ENCODE measurements around the gene ZNF420.
A peak's percentile ranks its signal among the peaks of the same experiment; 100 is the strongest.

The ZNF420 gene

GRCh38 chr19:37136111-37136510 lies 57.9 kb downstream of the ZNF420 start:
- no peaks in the 10 kb centered on the region for H3K27me3 ChIP-seq (ENCODE audit: control insufficient read depth, insufficient read depth, low read length)
- no peak overlapping the region for H3K27ac ChIP-seq (ENCODE audit: low read depth, low read length)
- H3K9me3 ChIP-seq (ENCODE audit: control insufficient read depth, insufficient read depth, low read length), result peaks cover 91% of the 10 kb centered on the region
- H3K4me3 ChIP-seq (ENCODE audit: low read depth, low read length), result no peak overlapping the region
- H3K4me1 ChIP-seq (ENCODE audit: control insufficient read depth, insufficient read depth, low read length), result no peaks in the 10 kb centered on the region
- H3K36me3 ChIP-seq (ENCODE audit: control insufficient read depth, insufficient read depth, low read length), result no peaks in the 10 kb centered on the region
- no peak overlapping the region for H3K9ac ChIP-seq (ENCODE audit: low read depth, low read length)

GRCh38 chr19:37148214-37148613 lies 70.0 kb downstream of the ZNF420 start:
- Histone ChIP-seq H3K36me3 (ENCODE audit: control insufficient read depth, insufficient read depth, low read length) (peaks cover 17% of the 10 kb centered on the region), H3K9ac (ENCODE audit: low read depth, low read length) (no peak overlapping the region), H3K27ac (ENCODE audit: low read depth, low read length) (no peak overlapping the region), H3K9me3 (ENCODE audit: control insufficient read depth, insufficient read depth, low read length) (peaks cover 81% of the 10 kb centered on the region), H3K4me1 (ENCODE audit: control insufficient read depth, insufficient read depth, low read length) (no peaks in the 10 kb centered on the region), H3K4me3 (ENCODE audit: low read depth, low read length) (no peak overlapping the region; the same call in 1 of the 2 replicates), H3K27me3 (ENCODE audit: control insufficient read depth, insufficient read depth, low read length) (no peaks in the 10 kb centered on the region)

- no peaks in the 10 kb centered on the region for H3K4me1 ChIP-seq (ENCODE audit: control insufficient read depth, insufficient read depth, low read length)
- no peak overlapping the region for H3K27ac ChIP-seq (ENCODE audit: low read depth, low read length)
- peaks cover 81% of the 10 kb centered on the region for H3K9me3 ChIP-seq (ENCODE audit: control insufficient read depth, insufficient read depth, low read length)
- peaks cover 36% of the 10 kb centered on the region for H3K36me3 ChIP-seq (ENCODE audit: control insufficient read depth, insufficient read depth, low read length)
- no peak overlapping the region for H3K9ac ChIP-seq (ENCODE audit: low read depth, low read length)
- H3K4me3 ChIP-seq (ENCODE audit: low read depth, low read length), result no peak overlapping the region
- H3K27me3 ChIP-seq (ENCODE audit: control insufficient read depth, insufficient read depth, low read length), result no peaks in the 10 kb centered on the region
These were observed 81.9 kb downstream of the ZNF420 start for GRCh38 chr19:37160153-37160552.

- no peaks in the 10 kb centered on the region for H3K27me3 ChIP-seq (ENCODE audit: control insufficient read depth, insufficient read depth, low read length)
- peaks cover 59% of the 10 kb centered on the region for H3K36me3 ChIP-seq (ENCODE audit: control insufficient read depth, insufficient read depth, low read length)
These were observed 87.4 kb downstream of the ZNF420 start for GRCh38 chr19:37165635-37166034.

GRCh38 chr19:37172368-37173366 lies 94.4 kb downstream of the ZNF420 start, which contains the start of gene ZNF585A:
Gene ZNF585A (minus strand): TSS chr19:37172695. CDS start chr19:37169910, 2,785 bp downstream.
- H3K9ac ChIP-seq (ENCODE audit: low read depth, low read length), result peak within 1 kb of the TSS; percentile 57; the same call in 1 of the 2 replicates
- 0 out of 2 replicates have a peak, but pooled peaks cover 4% of the 10 kb centered on the region for H3K4me1 ChIP-seq (ENCODE audit: control insufficient read depth, insufficient read depth, low read length)
- H3K27ac ChIP-seq (ENCODE audit: low read depth, low read length), result no peak within 1 kb of the TSS
- no peaks in the 10 kb centered on the region for H3K27me3 ChIP-seq (ENCODE audit: control insufficient read depth, insufficient read depth, low read length)
- peak within 1 kb of the TSS; percentile 98 for H3K4me3 ChIP-seq (ENCODE audit: low read depth, low read length)
- peaks cover 24% of the 10 kb centered on the region for H3K36me3 ChIP-seq (ENCODE audit: control insufficient read depth, insufficient read depth, low read length)
- peaks cover 31% of the 10 kb centered on the region; the same call in 1 of the 2 replicates for H3K9me3 ChIP-seq (ENCODE audit: control insufficient read depth, insufficient read depth, low read length)

More at GRCh38 chr19:37165635-37166034, 87.4 kb downstream of the ZNF420 start:
- H3K27ac ChIP-seq (ENCODE audit: low read depth, low read length), result no peak overlapping the region
- H3K4me1 ChIP-seq (ENCODE audit: control insufficient read depth, insufficient read depth, low read length), result no peaks in the 10 kb centered on the region
- H3K9ac ChIP-seq (ENCODE audit: low read depth, low read length), result no peak overlapping the region
- H3K4me3 ChIP-seq (ENCODE audit: low read depth, low read length), result no peak overlapping the region
- H3K9me3 ChIP-seq (ENCODE audit: control insufficient read depth, insufficient read depth, low read length), result peaks cover 56% of the 10 kb centered on the region
